ENCODE data around the gene LAGE3. TPM values are rescaled to one million over a fixed set of nuclear protein-coding genes. Genes with fewer than 3 reads are reported as not detected.

Gene LAGE3
- total and polyA plus RNA-seq, 10 of the 15 experiments (the other 5 are each of a cell fraction or from before 2014, with no cell fraction given), result 5.3 to 63.7 (median 19.7) TPM

- ChIA-PET CTCF (interaction anchor here (0.6 to 2.3 kb wide), 3 partner anchors 19 to 56 kb away, joined by 3 to 12 read pairs (median 5); partner anchors contain the start of gene RPL10), SMC1A (ENCODE audit: uncharacterized antibody, unreplicated experiment) (interaction anchor here (1.2 to 1.3 kb wide), 2 partner anchors 19 to 46 kb away, joined by 3 read pairs; no protein-coding TSS in a partner anchor), RAD21 (ENCODE audit: unreplicated experiment) (interaction anchor here (1.0 kb wide), 2 partner anchors 18 to 49 kb away, joined by 3 to 4 read pairs; no protein-coding TSS in a partner anchor), POLR2A (interaction anchor here (0.6 to 4.1 kb wide), 5 partner anchors 18 to 98 kb away, joined by 3 to 32 read pairs (median 5); partner anchors contain the start of genes FLNA, RPL10 and TAFAZZIN)
- H3K27ac ChIP-seq (ENCODE audit: control insufficient read depth, insufficient read depth), result no peak overlapping the region
- peaks cover 0 to 2% of the 10 kb centered on the region in 2 experiments; a peak in 1 of 4 replicates for H3K36me3 ChIP-seq (ENCODE audit: control insufficient read depth in 2 of 2, insufficient read depth in 2 of 2, low read length in 1 of 2)
- H4K20me1 ChIP-seq (ENCODE audit: control insufficient read depth, insufficient read depth), result no peaks in the 10 kb centered on the region
- ATAC-seq, result peak; percentile 18
- no peak overlapping the region for H3K9ac ChIP-seq (ENCODE audit: control insufficient read depth, insufficient read depth, low read length)
- H3K27me3 ChIP-seq (replicated peaks in 1 of 2; ENCODE audit: control insufficient read depth in 2 of 2, insufficient read depth in 2 of 2, low read length in 1 of 2), result no peaks in the 10 kb centered on the region
- no peak for DNase-seq (ENCODE audit: low read depth, low spot score)
- intact Hi-C loops (cut with micrococcal nuclease; ENCODE audit: unreplicated experiment) (loop anchor here (10.0 kb wide), 1 partner anchor 55 kb away; the partner anchor contains the start of genes EMD and FLNA), in situ Hi-C loops (cut with MboI) (no loop called here)
- no peaks in the 10 kb centered on the region; the same call in 2 of the 3 replicates for H3K9me3 ChIP-seq (replicated peaks; ENCODE audit: control insufficient read depth, insufficient read depth, low read length)
- peaks cover 12% of the 10 kb centered on the region for H3K79me2 ChIP-seq (ENCODE audit: control insufficient read depth, insufficient read depth, low read length)
- no peak for FAIRE-seq
- H3K4me1 ChIP-seq (ENCODE audit: control insufficient read depth, insufficient read depth, low read length), result no peaks in the 10 kb centered on the region
- H3K4me3 ChIP-seq, result peak overlapping the region; percentile 73; the same call in 1 of the 2 replicates
- BruUV-seq (replicated peaks), result TSS peak; percentile 78
- no peak overlapping the region for H2AFZ ChIP-seq (ENCODE audit: control insufficient read depth, low read depth, low read length)
- peak overlapping the region; percentile 52 for H3K4me2 ChIP-seq (ENCODE audit: control insufficient read depth, insufficient read depth)
- 32% methylated on average over 2 of the region's 2 CpGs for WGBS (ENCODE audit: insufficient coverage, insufficient replicate concordance, low lambda C conversion rate, missing lambda C conversion rate)
- no peak for TF ChIP-seq SIX5 (IDR thresholded peaks at IDR 0.05; ENCODE audit: low read depth, low read length, severe bottlenecking)
- no peak for TF ChIP-seq CREM (IDR thresholded peaks at IDR 0.05; ENCODE audit: low read depth)
- TF ChIP-seq MEF2A (IDR thresholded peaks at IDR 0.05; ENCODE audit: insufficient read depth, low read depth, low read length), result no peak
- TF ChIP-seq, protein P1, sequence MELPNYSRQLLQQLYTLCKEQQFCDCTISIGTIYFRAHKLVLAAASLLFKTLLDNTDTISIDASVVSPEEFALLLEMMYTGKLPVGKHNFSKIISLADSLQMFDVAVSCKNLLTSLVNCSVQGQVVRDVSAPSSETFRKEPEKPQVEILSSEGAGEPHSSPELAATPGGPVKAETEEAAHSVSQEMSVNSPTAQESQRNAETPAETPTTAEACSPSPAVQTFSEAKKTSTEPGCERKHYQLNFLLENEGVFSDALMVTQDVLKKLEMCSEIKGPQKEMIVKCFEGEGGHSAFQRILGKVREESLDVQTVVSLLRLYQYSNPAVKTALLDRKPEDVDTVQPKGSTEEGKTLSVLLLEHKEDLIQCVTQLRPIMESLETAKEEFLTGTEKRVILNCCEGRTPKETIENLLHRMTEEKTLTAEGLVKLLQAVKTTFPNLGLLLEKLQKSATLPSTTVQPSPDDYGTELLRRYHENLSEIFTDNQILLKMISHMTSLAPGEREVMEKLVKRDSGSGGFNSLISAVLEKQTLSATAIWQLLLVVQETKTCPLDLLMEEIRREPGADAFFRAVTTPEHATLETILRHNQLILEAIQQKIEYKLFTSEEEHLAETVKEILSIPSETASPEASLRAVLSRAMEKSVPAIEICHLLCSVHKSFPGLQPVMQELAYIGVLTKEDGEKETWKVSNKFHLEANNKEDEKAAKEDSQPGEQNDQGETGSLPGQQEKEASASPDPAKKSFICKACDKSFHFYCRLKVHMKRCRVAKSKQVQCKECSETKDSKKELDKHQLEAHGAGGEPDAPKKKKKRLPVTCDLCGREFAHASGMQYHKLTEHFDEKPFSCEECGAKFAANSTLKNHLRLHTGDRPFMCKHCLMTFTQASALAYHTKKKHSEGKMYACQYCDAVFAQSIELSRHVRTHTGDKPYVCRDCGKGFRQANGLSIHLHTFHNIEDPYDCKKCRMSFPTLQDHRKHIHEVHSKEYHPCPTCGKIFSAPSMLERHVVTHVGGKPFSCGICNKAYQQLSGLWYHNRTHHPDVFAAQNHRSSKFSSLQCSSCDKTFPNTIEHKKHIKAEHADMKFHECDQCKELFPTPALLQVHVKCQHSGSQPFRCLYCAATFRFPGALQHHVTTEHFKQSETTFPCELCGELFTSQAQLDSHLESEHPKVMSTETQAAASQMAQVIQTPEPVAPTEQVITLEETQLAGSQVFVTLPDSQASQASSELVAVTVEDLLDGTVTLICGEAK (IDR thresholded peaks at IDR 0.05; ENCODE audit: borderline replicate concordance), result no peak
- no peak for TF ChIP-seq ETV6 (conservative IDR thresholded peaks at IDR 0.05 in 1 of 2, IDR thresholded peaks at IDR 0.05 in 1 of 2; ENCODE audit: borderline replicate concordance in 1 of 2, low read depth in 1 of 2)
- TF ChIP-seq STAT3 (IDR thresholded peaks at IDR 0.05; ENCODE audit: low read depth, low read length), result no peak
- TF ChIP-seq, protein P2, sequence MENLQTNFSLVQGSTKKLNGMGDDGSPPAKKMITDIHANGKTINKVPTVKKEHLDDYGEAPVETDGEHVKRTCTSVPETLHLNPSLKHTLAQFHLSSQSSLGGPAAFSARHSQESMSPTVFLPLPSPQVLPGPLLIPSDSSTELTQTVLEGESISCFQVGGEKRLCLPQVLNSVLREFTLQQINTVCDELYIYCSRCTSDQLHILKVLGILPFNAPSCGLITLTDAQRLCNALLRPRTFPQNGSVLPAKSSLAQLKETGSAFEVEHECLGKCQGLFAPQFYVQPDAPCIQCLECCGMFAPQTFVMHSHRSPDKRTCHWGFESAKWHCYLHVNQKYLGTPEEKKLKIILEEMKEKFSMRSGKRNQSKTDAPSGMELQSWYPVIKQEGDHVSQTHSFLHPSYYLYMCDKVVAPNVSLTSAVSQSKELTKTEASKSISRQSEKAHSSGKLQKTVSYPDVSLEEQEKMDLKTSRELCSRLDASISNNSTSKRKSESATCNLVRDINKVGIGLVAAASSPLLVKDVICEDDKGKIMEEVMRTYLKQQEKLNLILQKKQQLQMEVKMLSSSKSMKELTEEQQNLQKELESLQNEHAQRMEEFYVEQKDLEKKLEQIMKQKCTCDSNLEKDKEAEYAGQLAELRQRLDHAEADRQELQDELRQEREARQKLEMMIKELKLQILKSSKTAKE (IDR thresholded peaks at IDR 0.05; ENCODE audit: low read depth, poor library complexity, severe bottlenecking), result no peak
- no peak for TF ChIP-seq SREBF1 (IDR thresholded peaks at IDR 0.05; ENCODE audit: low read length)
- TF ChIP-seq NFXL1 (IDR thresholded peaks at IDR 0.05; ENCODE audit: borderline replicate concordance), result no peak
- TF ChIP-seq, protein P3, sequence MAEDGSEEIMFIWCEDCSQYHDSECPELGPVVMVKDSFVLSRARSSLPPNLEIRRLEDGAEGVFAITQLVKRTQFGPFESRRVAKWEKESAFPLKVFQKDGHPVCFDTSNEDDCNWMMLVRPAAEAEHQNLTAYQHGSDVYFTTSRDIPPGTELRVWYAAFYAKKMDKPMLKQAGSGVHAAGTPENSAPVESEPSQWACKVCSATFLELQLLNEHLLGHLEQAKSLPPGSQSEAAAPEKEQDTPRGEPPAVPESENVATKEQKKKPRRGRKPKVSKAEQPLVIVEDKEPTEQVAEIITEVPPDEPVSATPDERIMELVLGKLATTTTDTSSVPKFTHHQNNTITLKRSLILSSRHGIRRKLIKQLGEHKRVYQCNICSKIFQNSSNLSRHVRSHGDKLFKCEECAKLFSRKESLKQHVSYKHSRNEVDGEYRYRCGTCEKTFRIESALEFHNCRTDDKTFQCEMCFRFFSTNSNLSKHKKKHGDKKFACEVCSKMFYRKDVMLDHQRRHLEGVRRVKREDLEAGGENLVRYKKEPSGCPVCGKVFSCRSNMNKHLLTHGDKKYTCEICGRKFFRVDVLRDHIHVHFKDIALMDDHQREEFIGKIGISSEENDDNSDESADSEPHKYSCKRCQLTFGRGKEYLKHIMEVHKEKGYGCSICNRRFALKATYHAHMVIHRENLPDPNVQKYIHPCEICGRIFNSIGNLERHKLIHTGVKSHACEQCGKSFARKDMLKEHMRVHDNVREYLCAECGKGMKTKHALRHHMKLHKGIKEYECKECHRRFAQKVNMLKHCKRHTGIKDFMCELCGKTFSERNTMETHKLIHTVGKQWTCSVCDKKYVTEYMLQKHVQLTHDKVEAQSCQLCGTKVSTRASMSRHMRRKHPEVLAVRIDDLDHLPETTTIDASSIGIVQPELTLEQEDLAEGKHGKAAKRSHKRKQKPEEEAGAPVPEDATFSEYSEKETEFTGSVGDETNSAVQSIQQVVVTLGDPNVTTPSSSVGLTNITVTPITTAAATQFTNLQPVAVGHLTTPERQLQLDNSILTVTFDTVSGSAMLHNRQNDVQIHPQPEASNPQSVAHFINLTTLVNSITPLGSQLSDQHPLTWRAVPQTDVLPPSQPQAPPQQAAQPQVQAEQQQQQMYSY (CRISPR knock-in tag; IDR thresholded peaks at IDR 0.05), result no peak
- TF ChIP-seq BHLHE40 (IDR thresholded peaks at IDR 0.05; ENCODE audit: borderline replicate concordance in 1 of 2, low read depth in 2 of 2, low read length in 1 of 2), result no peak
These were observed 49.4 kb downstream of the LAGE3 start for GRCh38 chrX:154429711-154430110.

All from GM12878 (cell line).